ENCODE measurements around the gene GJB3.
"Not testable (repeated sequence)": the region's sequence is repeated elsewhere in the genome, so short reads cannot be mapped to it uniquely, and the experiment has no call there.

The GJB3 gene

DNA sequence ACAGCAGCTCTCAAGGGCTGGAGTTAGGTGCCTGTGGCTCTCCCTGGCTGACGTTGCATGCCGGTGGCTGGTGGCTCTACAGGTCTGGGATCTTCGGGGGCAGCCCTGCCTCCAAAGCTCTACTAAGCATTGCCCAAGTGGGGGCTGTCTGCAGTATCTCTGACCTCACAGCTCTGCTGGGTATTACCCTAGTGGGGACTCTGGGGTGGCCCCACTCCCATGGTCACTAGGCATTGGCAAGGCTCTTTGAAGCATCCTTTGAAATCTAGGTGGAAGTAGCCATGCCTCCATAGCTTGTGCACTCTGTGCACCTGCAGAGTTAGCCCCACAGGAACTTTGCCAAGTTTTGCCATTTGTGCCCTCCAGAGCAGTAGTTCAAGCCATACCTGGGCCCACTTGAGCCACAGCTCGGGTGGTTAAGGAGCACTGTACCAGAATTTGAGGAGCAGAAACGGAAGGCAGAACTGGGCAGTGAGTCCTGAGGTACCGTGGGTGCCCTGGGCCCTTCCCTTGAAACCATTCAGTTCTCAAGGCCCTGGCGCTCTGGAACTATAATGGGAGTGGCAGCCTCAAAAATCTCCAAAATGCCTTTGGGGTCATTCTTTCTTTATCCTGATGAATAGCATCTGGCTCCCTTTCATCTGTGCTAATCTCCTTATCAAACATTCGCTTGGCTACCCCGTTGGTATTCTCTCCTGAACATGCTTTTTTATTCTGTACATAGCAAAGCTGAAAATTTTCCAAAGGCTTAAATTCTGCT lies 27.2 kb downstream of the GJB3 start:
- no peak overlapping the region for H3K4me3 ChIP-seq (ENCODE audit: low read depth, low read length)
- no peak for TF ChIP-seq POLR2A (IDR thresholded peaks at IDR 0.05; ENCODE audit: extremely low read depth, insufficient read length)
- no peak for TF ChIP-seq MYC (IDR thresholded peaks at IDR 0.05; ENCODE audit: low read depth, low read length)
- TF ChIP-seq, protein P1, sequence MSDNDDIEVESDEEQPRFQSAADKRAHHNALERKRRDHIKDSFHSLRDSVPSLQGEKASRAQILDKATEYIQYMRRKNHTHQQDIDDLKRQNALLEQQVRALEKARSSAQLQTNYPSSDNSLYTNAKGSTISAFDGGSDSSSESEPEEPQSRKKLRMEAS (IDR thresholded peaks at IDR 0.05; ENCODE audit: low read depth, low read length): no peak
- TF ChIP-seq, protein P2, sequence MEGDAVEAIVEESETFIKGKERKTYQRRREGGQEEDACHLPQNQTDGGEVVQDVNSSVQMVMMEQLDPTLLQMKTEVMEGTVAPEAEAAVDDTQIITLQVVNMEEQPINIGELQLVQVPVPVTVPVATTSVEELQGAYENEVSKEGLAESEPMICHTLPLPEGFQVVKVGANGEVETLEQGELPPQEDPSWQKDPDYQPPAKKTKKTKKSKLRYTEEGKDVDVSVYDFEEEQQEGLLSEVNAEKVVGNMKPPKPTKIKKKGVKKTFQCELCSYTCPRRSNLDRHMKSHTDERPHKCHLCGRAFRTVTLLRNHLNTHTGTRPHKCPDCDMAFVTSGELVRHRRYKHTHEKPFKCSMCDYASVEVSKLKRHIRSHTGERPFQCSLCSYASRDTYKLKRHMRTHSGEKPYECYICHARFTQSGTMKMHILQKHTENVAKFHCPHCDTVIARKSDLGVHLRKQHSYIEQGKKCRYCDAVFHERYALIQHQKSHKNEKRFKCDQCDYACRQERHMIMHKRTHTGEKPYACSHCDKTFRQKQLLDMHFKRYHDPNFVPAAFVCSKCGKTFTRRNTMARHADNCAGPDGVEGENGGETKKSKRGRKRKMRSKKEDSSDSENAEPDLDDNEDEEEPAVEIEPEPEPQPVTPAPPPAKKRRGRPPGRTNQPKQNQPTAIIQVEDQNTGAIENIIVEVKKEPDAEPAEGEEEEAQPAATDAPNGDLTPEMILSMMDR (IDR thresholded peaks at IDR 0.05; ENCODE audit: low read depth, low read length): no peak
- no peak for DNase-seq (ENCODE audit: low read depth)

DNA sequence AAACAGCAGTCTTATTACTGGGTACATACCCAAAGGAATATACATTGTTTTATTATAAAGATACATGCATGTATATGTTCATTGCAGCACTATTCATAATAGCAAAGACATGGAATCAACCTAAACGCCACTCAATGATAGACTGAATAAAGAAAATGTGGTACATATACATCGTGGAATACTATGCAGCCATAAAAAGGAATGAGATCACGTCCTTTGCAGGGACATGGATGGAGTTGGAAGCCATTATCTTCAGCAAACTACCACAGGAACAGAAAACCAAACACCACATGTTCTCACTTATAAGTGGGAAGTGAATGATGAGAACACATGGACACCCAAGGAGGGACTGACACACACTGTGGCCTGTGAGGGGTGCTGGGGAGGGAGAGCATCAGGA lies 29.8 kb downstream of the GJB3 start:
- not testable (repeated sequence) for H3K4me3 ChIP-seq (ENCODE audit: low read depth, low read length); DNase-seq (ENCODE audit: low read depth)

DNA sequence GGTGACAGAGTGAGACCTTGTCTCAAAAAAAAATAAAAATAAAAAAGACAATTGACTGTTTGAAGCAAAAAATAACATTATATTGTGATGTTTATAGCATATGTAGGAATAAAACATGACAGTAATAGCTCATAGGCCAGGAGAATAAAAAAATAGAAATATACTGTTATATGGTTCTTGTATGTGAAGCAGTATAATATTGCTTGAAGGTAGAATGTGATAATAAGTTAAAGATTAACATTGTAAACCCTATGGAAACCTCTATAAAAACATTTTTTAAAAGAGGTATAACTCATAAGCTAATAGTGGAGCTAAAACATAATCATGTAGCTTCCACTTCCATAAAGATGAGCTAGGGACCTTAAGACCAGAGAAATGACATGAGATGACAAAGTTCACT lies 35.3 kb downstream of the GJB3 start:
- TF ChIP-seq MYC (IDR thresholded peaks at IDR 0.05; ENCODE audit: low read depth, low read length) (no peak), POLR2A (IDR thresholded peaks at IDR 0.05; ENCODE audit: extremely low read depth, insufficient read length) (no peak)
- TF ChIP-seq, protein P2 (IDR thresholded peaks at IDR 0.05; ENCODE audit: low read depth, low read length): no peak
- TF ChIP-seq, protein P1 (IDR thresholded peaks at IDR 0.05; ENCODE audit: low read depth, low read length): no peak
- no peak overlapping the region for H3K4me3 ChIP-seq (ENCODE audit: low read depth, low read length)
- DNase-seq (ENCODE audit: low read depth): no peak

DNA sequence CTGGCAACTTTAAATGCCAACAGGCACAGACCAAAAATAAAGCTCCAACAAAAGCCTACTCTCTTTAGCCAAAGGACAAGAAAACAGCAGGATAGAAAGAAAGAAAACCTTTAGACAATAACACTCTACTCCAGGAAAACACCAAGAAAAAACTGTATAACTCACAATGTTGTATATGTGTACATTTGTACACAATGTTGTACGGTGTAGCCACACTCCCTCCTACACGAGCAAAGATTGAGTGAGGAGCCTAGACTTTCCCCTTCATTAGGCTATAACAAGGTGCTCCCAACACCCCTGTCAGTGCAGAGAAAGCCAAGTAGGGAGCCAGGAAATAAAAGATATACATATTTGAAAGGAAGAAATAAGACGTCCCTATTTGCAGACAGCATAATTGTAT lies 35.8 kb downstream of the GJB3 start:
- no peak for DNase-seq (ENCODE audit: low read depth)
- TF ChIP-seq POLR2A (IDR thresholded peaks at IDR 0.05; ENCODE audit: extremely low read depth, insufficient read length): no peak
- H3K4me3 ChIP-seq (ENCODE audit: low read depth, low read length): no peak overlapping the region

DNA sequence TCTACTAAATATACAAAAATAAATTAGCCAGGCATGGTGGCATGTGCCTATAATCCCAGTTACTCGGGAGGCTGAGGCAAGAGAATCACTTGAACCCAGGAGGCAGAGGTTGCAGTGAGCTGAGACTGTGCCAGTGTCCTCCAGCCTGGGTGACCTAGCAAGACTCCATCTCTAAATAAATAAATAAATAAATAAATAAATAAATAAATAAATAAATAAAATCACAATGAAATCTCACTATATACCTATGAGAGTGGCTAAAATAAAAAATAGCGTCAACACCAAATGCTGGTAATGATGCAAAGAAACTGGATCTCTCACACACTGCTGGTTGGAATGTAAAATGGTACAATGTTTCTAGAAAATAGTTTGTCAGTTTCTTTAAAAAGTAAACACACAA lies 37.8 kb downstream of the GJB3 start:
- H3K4me3 ChIP-seq (ENCODE audit: low read depth, low read length); DNase-seq (ENCODE audit: low read depth): not testable (repeated sequence)

DNA sequence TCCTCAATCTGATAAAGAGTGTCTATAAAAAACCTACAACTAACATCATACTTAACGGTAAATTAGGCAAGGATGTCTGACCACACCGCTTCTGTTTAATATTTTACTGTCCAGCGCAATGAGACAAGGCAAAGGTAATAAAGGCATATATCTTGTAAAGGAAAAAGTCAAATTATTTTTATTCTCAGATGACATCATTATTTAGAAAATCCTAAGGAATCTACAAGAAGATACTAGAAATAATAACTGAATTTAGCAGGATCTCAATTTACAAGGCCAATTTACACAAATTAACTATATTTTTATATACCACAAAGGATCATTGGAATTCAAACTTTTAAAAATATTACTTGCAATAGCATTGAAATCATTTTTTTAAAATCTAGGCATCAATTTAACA lies 41.2 kb downstream of the GJB3 start:
- peak; percentile 34 for DNase-seq (ENCODE audit: low read depth)
- TF ChIP-seq MYC (IDR thresholded peaks at IDR 0.05; ENCODE audit: low read depth, low read length) (no peak), POLR2A (IDR thresholded peaks at IDR 0.05; ENCODE audit: extremely low read depth, insufficient read length) (no peak)
- TF ChIP-seq, protein P1 (IDR thresholded peaks at IDR 0.05; ENCODE audit: low read depth, low read length): no peak
- H3K4me3 ChIP-seq (ENCODE audit: low read depth, low read length): no peak overlapping the region

DNA sequence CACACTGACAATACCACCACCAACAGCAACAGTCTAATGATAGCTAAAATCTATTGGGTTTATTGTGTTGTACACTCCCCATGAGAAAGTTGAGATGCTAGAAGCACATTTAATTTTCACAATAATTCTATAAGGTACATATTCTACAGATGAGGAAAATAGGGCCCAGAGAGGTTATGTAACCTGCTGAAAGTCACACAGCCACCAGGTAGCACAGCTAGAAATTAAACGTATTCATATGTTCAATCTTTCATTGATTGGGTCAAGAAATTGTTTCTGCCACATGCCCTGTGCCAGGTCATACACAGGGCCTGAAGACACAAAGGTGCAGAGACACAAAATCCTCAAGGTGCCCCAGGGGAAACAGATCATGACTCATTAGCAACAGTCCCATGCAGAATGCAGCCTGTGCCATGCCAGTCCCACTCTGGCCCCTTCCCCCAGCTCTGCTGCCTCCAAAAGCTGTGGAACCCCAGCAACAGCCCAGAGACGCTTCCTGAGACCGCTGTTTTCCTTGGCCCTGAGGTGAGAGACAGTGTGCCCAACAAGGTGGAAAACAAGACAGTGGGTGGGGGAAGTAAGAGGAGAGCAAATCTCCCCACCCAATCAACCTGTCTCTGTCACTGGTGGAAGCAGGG lies 43.9 kb downstream of the GJB3 start:
- no peak for DNase-seq (ENCODE audit: low read depth)
- TF ChIP-seq POLR2A (IDR thresholded peaks at IDR 0.05; ENCODE audit: extremely low read depth, insufficient read length) (no peak), MYC (IDR thresholded peaks at IDR 0.05; ENCODE audit: low read depth, low read length) (no peak)
- TF ChIP-seq, protein P2 (IDR thresholded peaks at IDR 0.05; ENCODE audit: low read depth, low read length): no peak
- TF ChIP-seq, protein P1 (IDR thresholded peaks at IDR 0.05; ENCODE audit: low read depth, low read length): no peak
- no peak overlapping the region for H3K4me3 ChIP-seq (ENCODE audit: low read depth, low read length)

DNA sequence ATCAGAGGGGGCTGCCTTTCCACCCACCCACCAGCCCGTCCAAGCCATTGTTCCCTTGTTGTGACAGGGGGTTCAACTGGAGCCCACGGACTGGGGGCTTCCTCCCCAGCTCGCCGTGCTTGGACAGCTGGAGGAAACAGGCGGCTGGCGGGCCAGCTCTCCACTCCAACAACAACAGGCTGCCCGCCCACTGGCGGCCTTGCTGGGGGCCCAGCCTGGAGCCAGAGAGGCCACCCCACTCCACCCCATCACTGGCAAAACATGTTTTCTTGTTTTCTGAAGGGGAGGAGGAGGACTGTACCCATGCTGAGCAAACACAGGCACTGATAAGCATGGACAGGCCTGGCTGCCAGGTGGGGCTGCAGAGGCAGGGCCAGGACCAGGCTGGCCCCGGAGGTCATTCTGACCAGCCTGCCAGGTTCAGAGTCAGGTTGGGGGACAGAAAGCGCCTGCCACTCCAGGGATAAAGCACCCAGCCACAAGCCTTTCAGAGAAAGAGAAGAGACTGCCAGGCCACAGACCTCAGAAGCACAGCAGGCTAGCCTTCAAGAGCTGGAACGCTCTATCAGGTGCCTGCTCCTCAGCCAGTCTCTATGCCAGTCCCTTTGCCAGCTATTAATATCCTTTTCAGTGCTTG lies 44.6 kb downstream of the GJB3 start:
- no peak overlapping the region for H3K4me3 ChIP-seq (ENCODE audit: low read depth, low read length)
- no peak for DNase-seq (ENCODE audit: low read depth)
- TF ChIP-seq, protein P2 (IDR thresholded peaks at IDR 0.05; ENCODE audit: low read depth, low read length): no peak
- TF ChIP-seq POLR2A (IDR thresholded peaks at IDR 0.05; ENCODE audit: extremely low read depth, insufficient read length): no peak
- TF ChIP-seq, protein P1 (IDR thresholded peaks at IDR 0.05; ENCODE audit: low read depth, low read length): no peak
- TF ChIP-seq MYC (IDR thresholded peaks at IDR 0.05; ENCODE audit: low read depth, low read length): no peak

All from NB4 (cell line).